ENCODE results near the gene CDCA3. TPM values are rescaled to one million over a fixed set of nuclear protein-coding genes. Genes with fewer than 3 reads are reported as not detected.

Gene CDCA3
- total and polyA plus RNA-seq, 2 of the 4 experiments (the other 2 are of a cell fraction), result 23.5 to 61.0 TPM

DNA sequence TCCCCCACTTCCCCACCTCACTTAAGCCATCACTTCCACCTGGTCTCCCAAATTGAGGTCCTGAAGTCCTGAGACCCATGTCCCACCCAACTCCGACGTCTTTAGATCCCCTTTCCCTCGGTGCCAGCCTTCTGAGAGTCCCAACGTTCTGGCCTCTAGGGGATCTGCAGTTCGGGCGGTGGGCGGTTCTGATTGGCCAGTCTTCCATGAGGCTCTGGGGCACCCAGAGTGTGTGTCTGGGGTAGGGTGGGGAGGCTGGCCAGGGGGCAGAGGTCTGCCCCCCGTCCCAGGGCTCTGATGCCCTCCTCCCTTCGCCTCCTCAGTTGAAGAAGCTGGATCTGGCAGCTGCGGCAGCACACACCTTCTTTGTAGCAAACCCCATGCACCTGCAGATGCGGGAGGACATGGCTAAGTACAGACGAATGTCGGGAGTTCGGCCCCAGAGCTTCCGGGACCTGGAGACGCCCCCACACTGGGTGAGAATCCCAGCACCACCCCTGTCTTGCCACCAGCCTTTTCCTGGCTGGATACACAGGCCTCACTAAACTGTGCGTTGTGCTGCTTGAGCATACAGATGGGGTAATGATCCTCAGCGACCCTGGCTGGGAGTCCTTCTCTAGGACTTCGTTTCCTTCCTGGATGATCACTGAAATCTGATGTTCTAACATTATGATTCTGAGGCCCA is 21.4 kb downstream of the CDCA3 start:
- Histone ChIP-seq H2BK20ac (ENCODE audit: low read depth, low read length) (peak overlapping the region; percentile 49; the same call in 1 of the 2 replicates), H3K14ac (replicated peaks; ENCODE audit: low read depth, low read length) (peak overlapping the region; percentile 99), H3K36me3 (ENCODE audit: control insufficient read depth, insufficient read depth, low read length) (peaks cover 31% of the 10 kb centered on the region), H4K5ac (ENCODE audit: low read depth, low read length) (peak overlapping the region; percentile 88), H3K9me3 (ENCODE audit: control insufficient read depth, insufficient read depth, low read length) (no peaks in the 10 kb centered on the region), H3K4me3 (ENCODE audit: insufficient read depth, low read depth, low read length) (peak overlapping the region; percentile 91), H3K4me2 (ENCODE audit: low read depth, low read length) (peak overlapping the region; percentile 85), H3K23ac (ENCODE audit: low read depth, low read length) (peak overlapping the region; percentile 97), H2AK9ac (replicated peaks; ENCODE audit: low read depth, low read length, poor library complexity) (peak overlapping the region; percentile 92), H3K4ac (ENCODE audit: low read depth, low read length) (peak overlapping the region; percentile 97), H2AK5ac (ENCODE audit: low read depth, low read length) (peak overlapping the region; percentile 94), H2BK15ac (ENCODE audit: low read depth, low read length) (0 out of 3 replicates have a peak overlapping the region, but pooled peaks have one; percentile 47), H3K18ac (ENCODE audit: low read depth, low read length) (peak overlapping the region; percentile 87), H3K4me1 (ENCODE audit: control insufficient read depth, insufficient read depth, low read length) (peaks cover 15% of the 10 kb centered on the region), H4K8ac (ENCODE audit: low read depth in 2 of 2, low read length in 2 of 2) (peak overlapping the region; percentile 78 to 97), H2AFZ (replicated peaks; ENCODE audit: low read length, poor library complexity) (peak overlapping the region; percentile 92), H3K79me1 (ENCODE audit: low read depth in 1 of 2, low read length in 2 of 2) (peaks cover 17 to 76% of the 10 kb centered on the region in 2 experiments), H3K9ac (ENCODE audit: low read depth, low read length) (peak overlapping the region; percentile 92), H3K27me3 (ENCODE audit: control insufficient read depth, insufficient read depth, low read length) (no peaks in the 10 kb centered on the region), H3K27ac (ENCODE audit: insufficient read depth, low read length) (peak overlapping the region; percentile 96), H2BK120ac (ENCODE audit: low read depth, low read length) (peak overlapping the region; percentile 49; the same call in 1 of the 2 replicates), H4K20me1 (ENCODE audit: insufficient read depth, low read length) (peaks cover 9% of the 10 kb centered on the region), H3K56ac (ENCODE audit: extremely low read depth, insufficient read depth, low read length) (peak overlapping the region; percentile 91), H2BK5ac (ENCODE audit: low read depth, low read length, poor library complexity, severe bottlenecking) (peak overlapping the region; percentile 89), H4K91ac (ENCODE audit: insufficient read depth, low read depth, low read length) (peak overlapping the region; percentile 95), H3K9me1 (ENCODE audit: insufficient read depth, low read length) (peaks cover 6% of the 10 kb centered on the region)
- ChIA-PET CTCF (no interaction called here), POLR2A (ENCODE audit: unreplicated experiment) (interaction anchor here (0.6 to 1.4 kb wide), 4 partner anchors 21 to 103 kb away, joined by 3 to 5 read pairs (median 4); partner anchors contain the start of genes CDCA3 and TPI1)
- in situ Hi-C loops (cut with MboI; ENCODE audit: low sequenced_read_pairs) (loop anchor here (5.0 to 10.0 kb wide), 2 partner anchors 77 to 215 kb away; partner anchors contain the start of gene MLF2), dilution Hi-C loops (cut with HindIII; ENCODE audit: low sequenced_read_pairs, unreplicated experiment) (no loop called here), intact Hi-C loops (cut with micrococcal nuclease) (loop anchor here (5.0 kb wide), 1 partner anchor 142 kb away; the partner anchor contains the start of gene ZNF384)
- TF ChIP-seq CTCF (conservative IDR thresholded peaks at IDR 0.05; ENCODE audit: low read depth, low read length) (peak; percentile 13; the same call in 1 of the 2 replicates), RAD21 (IDR thresholded peaks at IDR 0.05; ENCODE audit: low read length) (no peak), POLR2A (IDR thresholded peaks at IDR 0.05; ENCODE audit: low read depth, low read length) (peak; percentile 57; the same call in 1 of the 2 replicates)
- peak; percentile 43 for DNase-seq
- WGBS, 2 experiments (ENCODE audit: extremely low coverage in 2 of 2, insufficient read length in 1 of 2), result 74% methylated on average over 3 of the region's 19 CpGs; no CpG with 5 or more reads in 1 of the 2 experiments
- peak; percentile 28 for ATAC-seq (ENCODE audit: low read depth)
- BruUV-seq (replicated peaks), result no TSS peak
